BLaER1 (cell line): ENCODE measurements around the gene MITF.

Experiments
- H3K27ac ChIP-seq: shearing (Covaris generic); formaldehyde crosslinking; 2 replicates; pipeline ENCODE4 v1.8.1; 2022
- H3K27me3 ChIP-seq: shearing (Covaris generic); formaldehyde crosslinking; 2 replicates; pipeline ENCODE4 v1.8.1; 2022
- H3K36me3 ChIP-seq: shearing (Covaris generic); formaldehyde crosslinking; 2 replicates; pipeline ENCODE4 v1.8.1; 2022
- H3K4me1 ChIP-seq: shearing (Covaris generic); formaldehyde crosslinking; 2 replicates; pipeline ENCODE4 v1.8.1; 2022
- H3K4me2 ChIP-seq: shearing (Covaris generic); formaldehyde crosslinking; 2 replicates; pipeline ENCODE4 v1.8.1; 2022
- H3K4me3 ChIP-seq: shearing (Covaris generic); formaldehyde crosslinking; 2 replicates; pipeline ENCODE4 v1.8.1; 2022
- H3K9ac ChIP-seq: shearing (Covaris generic); formaldehyde crosslinking; 2 replicates; pipeline ENCODE4 v1.8.1; 2022
- H3K9me3 ChIP-seq: shearing (Covaris generic); formaldehyde crosslinking; 2 replicates; pipeline ENCODE4 v1.8.1; 2022
- H4K20me1 ChIP-seq: shearing (Covaris generic); formaldehyde crosslinking; 2 replicates; pipeline ENCODE4 v1.8.1; 2022
- Cebpa-rat ChIP-seq: shearing (Covaris generic); IDR thresholded peaks from 2 replicates; pipeline ENCODE4 v1.8.1; 2022

The MITF gene

DNA sequence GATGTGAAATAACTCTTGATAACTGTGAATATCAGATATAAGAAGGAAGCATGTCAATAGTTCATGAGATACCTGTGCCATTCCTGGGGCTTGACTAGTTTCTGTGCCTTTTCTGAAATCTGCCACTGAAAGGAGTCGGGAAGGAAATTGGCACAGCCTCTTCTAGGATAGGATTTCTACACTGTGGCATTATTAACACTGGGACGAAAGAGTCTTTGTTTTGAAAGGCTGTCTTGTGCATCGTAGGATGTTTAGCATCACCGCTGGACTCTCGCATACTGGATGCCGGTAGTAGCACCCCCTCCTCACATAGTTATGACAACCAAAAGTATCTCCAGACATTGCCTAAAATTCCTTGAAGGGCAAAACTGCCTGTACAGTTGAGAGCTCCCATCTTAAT lies 182.4 kb downstream of the MITF start:
- Histone ChIP-seq H3K4me1 (no peaks in the 10 kb centered on the region), H3K27me3 (no peaks in the 10 kb centered on the region), H3K27ac (no peak overlapping the region), H3K9me3 (no peaks in the 10 kb centered on the region), H4K20me1 (no peaks in the 10 kb centered on the region), H3K9ac (no peak overlapping the region), H3K4me2 (no peak overlapping the region), H3K4me3 (no peak overlapping the region), H3K36me3 (no peaks in the 10 kb centered on the region)
- no peak for TF ChIP-seq Cebpa-rat

DNA sequence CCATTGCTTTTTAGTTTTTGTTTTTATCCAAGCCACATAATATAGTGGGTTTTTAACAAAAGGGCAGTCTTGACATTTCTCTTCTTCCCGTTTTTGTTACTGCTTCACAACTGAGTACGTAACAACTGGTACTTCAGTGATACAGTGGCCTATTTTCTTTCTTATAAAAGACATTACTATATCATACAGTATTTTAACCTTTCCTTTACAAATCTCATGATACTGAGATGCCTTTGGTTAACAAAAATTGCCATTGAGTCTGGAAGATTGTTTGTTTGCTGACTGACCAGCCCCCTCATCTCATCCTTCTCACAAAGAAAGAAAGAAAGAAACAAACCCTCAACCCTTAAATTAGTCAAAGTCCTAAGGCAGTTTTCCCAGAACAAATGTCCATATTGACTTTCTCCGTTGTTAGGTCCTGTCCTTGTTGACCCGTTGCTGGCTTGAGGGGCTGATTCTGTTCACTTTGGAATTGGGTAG lies 183.3 kb downstream of the MITF start:
- Histone ChIP-seq H3K9ac (no peak overlapping the region), H3K9me3 (no peaks in the 10 kb centered on the region), H3K27ac (no peak overlapping the region), H3K27me3 (no peaks in the 10 kb centered on the region), H4K20me1 (no peaks in the 10 kb centered on the region), H3K4me3 (no peak overlapping the region), H3K4me2 (no peak overlapping the region), H3K4me1 (no peaks in the 10 kb centered on the region), H3K36me3 (no peaks in the 10 kb centered on the region)
- no peak for TF ChIP-seq Cebpa-rat

DNA sequence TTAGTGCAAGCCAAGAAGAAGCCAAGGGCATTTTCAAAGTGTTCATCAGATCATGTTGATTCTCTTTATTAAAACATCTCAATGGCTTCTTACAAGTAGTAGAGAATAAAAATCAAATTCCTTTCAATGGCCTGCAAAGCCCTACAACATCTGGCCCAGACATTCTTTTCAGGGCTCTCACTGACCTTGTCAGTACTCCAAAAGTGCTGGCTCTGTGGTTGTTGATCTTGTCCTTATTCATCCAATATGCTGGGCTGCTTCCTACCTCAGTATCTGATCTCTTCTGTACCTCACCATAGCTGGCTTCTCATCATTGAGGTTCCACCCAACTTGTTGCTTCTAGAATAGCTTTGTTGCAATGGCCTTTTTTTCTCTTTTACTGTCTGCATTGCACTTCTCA lies 186.2 kb downstream of the MITF start:
- Histone ChIP-seq H4K20me1 (no peaks in the 10 kb centered on the region), H3K4me1 (no peaks in the 10 kb centered on the region), H3K9me3 (no peaks in the 10 kb centered on the region)

DNA sequence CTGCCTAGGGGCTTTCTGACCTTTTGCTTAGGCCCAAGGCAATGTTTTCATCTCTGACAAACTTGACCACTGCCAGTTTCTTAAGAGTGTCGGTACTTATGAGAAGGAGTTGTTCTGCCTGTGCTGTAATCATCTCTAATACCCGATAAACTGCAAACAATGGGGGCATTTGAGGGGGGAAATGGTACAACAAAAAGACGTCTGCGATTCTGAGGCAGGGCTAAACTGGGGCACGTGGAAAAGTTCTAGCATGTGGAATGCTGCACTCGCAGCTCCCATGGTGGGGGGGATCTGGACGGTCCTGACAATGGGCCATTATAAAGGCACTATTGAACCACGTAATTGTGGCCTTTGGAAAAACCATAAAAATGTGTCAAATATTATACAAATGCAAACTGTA lies 187.1 kb downstream of the MITF start:
- H3K27me3 ChIP-seq = no peaks in the 10 kb centered on the region
- H3K36me3 ChIP-seq = no peaks in the 10 kb centered on the region
- no peaks in the 10 kb centered on the region for H4K20me1 ChIP-seq
- H3K27ac ChIP-seq = no peak overlapping the region
- TF ChIP-seq Cebpa-rat = no peak
- no peak overlapping the region for H3K4me3 ChIP-seq
- H3K4me1 ChIP-seq = no peaks in the 10 kb centered on the region
- no peak overlapping the region for H3K9ac ChIP-seq
- no peak overlapping the region for H3K4me2 ChIP-seq
- H3K9me3 ChIP-seq = no peaks in the 10 kb centered on the region

More for the DNA sequence above, 186.2 kb downstream of the MITF start:
- Histone ChIP-seq H3K4me3 (no peak overlapping the region), H3K27me3 (no peaks in the 10 kb centered on the region), H3K9ac (no peak overlapping the region), H3K4me2 (no peak overlapping the region), H3K36me3 (no peaks in the 10 kb centered on the region), H3K27ac (no peak overlapping the region)
- TF ChIP-seq Cebpa-rat = no peak

DNA sequence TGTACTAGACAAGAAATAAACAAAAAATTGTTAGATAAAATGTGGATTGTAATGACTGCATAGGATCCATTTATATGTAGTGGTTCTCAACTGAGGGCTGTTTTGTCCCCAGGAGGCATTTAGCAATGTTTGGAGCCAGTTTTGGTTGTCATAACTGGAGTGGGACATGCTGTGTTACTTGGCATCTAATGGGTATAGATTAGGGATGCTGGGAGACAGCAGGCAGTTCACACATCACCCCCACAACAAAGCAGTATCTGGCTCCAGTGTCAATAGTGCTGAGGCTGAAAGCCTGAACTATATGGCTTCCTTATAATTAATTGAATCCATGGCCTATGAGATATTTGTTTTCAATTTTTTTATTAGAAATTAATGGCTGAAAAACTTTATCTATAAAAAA lies 188.3 kb downstream of the MITF start:
- Histone ChIP-seq H4K20me1 (no peaks in the 10 kb centered on the region), H3K4me1 (no peaks in the 10 kb centered on the region)
- TF ChIP-seq Cebpa-rat = no peak

DNA sequence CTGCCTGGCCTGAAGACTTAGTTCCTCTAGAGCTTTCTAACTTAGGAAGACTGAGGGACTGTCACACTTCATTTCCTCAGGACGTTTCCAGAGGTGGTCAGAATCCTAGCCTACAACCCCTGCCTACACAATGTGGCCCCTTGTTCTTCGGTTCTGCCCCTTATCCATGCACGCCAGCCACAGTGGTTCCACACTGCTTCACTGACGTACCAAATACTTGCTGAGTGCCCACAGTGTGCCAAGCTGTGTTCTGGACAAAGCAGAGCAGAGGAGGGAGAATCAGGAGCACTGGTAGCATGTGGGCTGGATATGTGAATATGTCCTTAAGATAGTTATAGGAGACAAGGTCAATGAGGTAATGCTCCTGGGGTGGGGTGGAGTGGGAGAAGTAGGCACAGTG lies 189.8 kb downstream of the MITF start:
- TF ChIP-seq Cebpa-rat = no peak
- Histone ChIP-seq H3K9me3 (no peaks in the 10 kb centered on the region), H3K4me1 (no peaks in the 10 kb centered on the region), H3K27me3 (no peaks in the 10 kb centered on the region), H3K9ac (no peak overlapping the region), H3K36me3 (no peaks in the 10 kb centered on the region), H4K20me1 (no peaks in the 10 kb centered on the region), H3K4me3 (no peak overlapping the region), H3K27ac (no peak overlapping the region), H3K4me2 (no peak overlapping the region)

More for the DNA sequence above, 188.3 kb downstream of the MITF start:
- Histone ChIP-seq H3K27ac (no peak overlapping the region), H3K27me3 (no peaks in the 10 kb centered on the region), H3K9me3 (no peaks in the 10 kb centered on the region), H3K36me3 (no peaks in the 10 kb centered on the region), H3K4me3 (no peak overlapping the region), H3K9ac (no peak overlapping the region), H3K4me2 (no peak overlapping the region)

DNA sequence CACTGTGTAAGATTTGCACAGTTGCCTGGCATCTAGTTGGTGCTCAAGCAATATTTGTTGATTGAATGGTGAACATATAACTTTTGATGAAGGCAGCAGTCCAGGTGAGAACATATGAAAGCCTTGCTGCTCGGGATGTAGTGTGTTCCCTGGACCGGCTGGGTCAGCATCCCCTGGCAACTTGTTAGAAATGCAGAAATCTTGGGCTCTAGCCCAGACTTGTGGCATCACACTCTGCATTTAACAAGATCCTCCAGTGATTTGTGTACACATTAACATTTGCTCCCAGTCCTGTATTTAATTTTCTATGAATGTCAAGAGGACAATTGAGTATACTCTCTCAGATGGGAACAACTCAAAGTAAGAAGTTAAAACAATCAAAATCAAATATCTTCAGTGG lies 191.3 kb downstream of the MITF start:
- Histone ChIP-seq H4K20me1 (no peaks in the 10 kb centered on the region), H3K4me3 (no peak overlapping the region), H3K9me3 (no peaks in the 10 kb centered on the region), H3K4me2 (no peak overlapping the region), H3K27me3 (no peaks in the 10 kb centered on the region), H3K9ac (no peak overlapping the region), H3K4me1 (no peaks in the 10 kb centered on the region), H3K27ac (no peak overlapping the region), H3K36me3 (no peaks in the 10 kb centered on the region)
- TF ChIP-seq Cebpa-rat = no peak

DNA sequence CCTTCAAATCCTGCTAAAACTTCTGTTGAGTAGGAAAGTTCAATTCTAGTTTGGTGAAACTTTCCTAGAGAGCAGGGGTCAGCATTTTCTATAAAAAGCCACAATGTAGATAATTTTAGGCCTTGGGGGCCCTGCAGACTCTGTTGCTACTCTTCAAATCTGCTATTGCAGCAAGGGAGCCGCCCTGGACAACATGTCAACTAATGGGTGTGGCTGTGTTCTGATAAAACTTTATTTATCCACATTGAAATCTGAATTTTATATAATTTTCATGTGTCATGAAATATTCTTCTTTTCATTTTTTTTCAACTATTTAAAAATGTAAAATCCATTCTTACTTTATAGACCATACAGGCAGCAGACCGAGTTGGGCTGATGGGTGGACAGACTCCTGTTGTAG lies 192.8 kb downstream of the MITF start:
- Histone ChIP-seq H3K4me2 (no peak overlapping the region), H3K9ac (no peak overlapping the region), H3K36me3 (no peaks in the 10 kb centered on the region), H3K9me3 (no peaks in the 10 kb centered on the region), H3K27me3 (no peaks in the 10 kb centered on the region), H3K4me3 (no peak overlapping the region), H3K27ac (no peak overlapping the region), H4K20me1 (no peaks in the 10 kb centered on the region), H3K4me1 (no peaks in the 10 kb centered on the region)
- TF ChIP-seq Cebpa-rat = no peak

DNA sequence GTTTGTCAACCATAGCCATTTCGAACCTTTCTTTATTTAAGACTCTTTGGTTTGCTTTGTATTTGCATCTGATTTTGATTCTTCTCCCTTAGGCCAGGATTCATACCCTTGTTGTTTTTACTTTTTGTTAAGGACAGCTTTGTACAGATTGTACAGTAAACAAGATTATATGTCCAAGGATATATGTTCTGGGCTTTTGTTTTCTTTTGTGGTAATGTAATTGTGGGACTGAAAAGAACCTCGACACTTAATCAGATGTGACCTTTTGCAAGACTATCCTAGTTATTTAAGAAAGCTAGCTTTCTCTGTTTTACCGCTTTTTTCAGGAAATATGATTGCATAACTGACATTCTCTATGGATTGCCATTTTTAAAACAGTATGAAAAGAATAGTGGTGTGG lies 193.2 kb downstream of the MITF start:
- H4K20me1 ChIP-seq = no peaks in the 10 kb centered on the region
- H3K9ac ChIP-seq = no peak overlapping the region
- no peak overlapping the region for H3K27ac ChIP-seq
- H3K27me3 ChIP-seq = no peaks in the 10 kb centered on the region
- no peaks in the 10 kb centered on the region for H3K9me3 ChIP-seq
- no peak overlapping the region for H3K4me3 ChIP-seq
- TF ChIP-seq Cebpa-rat = no peak
- no peaks in the 10 kb centered on the region for H3K4me1 ChIP-seq
- H3K4me2 ChIP-seq = no peak overlapping the region
- H3K36me3 ChIP-seq = no peaks in the 10 kb centered on the region

DNA sequence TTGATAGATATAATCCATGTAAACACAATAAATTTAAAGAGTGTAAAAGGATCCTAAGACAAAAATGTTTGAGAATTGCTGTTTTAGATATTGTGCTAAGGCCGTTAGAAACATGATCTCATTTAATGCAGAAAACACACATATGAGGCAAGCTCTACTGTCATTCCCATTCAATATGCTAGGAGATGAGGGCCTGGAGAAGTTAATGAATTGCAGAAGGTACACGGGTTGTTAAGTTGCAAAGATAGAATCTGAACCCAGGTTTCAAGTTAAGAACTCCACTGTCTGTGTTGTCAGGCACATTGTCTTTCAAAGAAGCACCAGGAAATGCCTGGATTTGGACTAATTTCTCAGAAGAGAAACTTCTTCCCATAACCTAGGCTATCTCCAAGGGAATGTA lies 195.1 kb downstream of the MITF start:
- no peaks in the 10 kb centered on the region for H4K20me1 ChIP-seq
- H3K4me1 ChIP-seq = no peaks in the 10 kb centered on the region
- H3K4me2 ChIP-seq = no peak overlapping the region
- H3K27ac ChIP-seq = no peak overlapping the region
- no peaks in the 10 kb centered on the region for H3K9me3 ChIP-seq
- no peaks in the 10 kb centered on the region for H3K27me3 ChIP-seq
- H3K36me3 ChIP-seq = no peaks in the 10 kb centered on the region
- no peak overlapping the region for H3K9ac ChIP-seq
- no peak overlapping the region for H3K4me3 ChIP-seq
- TF ChIP-seq Cebpa-rat = no peak

DNA sequence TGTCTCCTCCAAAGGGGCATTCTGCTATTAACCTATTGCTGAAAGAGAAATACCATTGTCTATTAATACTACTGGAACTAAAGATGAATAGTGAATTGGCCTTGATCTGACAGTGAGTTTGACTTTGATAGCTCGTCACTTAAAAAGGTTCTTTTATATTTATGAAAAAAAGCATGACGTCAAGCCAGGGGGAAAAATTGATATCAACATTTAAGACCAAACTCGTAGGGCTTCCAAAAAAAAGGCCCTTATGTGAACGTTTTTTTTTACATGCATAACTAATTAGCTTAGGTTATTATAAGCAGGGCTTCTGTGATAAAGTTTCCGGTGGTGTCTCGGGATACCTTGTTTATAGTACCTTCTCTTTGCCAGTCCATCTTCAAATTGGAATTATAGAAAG lies 197.0 kb downstream of the MITF start:
- Histone ChIP-seq H3K9ac (no peak overlapping the region), H4K20me1 (no peaks in the 10 kb centered on the region), H3K4me3 (no peak overlapping the region), H3K27me3 (no peaks in the 10 kb centered on the region), H3K36me3 (no peaks in the 10 kb centered on the region), H3K27ac (no peak overlapping the region), H3K4me1 (no peaks in the 10 kb centered on the region), H3K9me3 (no peaks in the 10 kb centered on the region), H3K4me2 (no peak overlapping the region)
- TF ChIP-seq Cebpa-rat = no peak
